Activated CD8-positive, alpha-beta memory T cell treated with anti-CD3 and anti-CD28 coated beads, Interleukin-2, amount 10 ng/mL, durations not matched to agents 7 days and 5 days (primary cell): ENCODE data around the gene PTH1R. TPM values are rescaled to one million over a fixed set of nuclear protein-coding genes. Genes with fewer than 3 reads are reported as not detected.

ENCODE experiments used
- ATAC-seq: fragments of 150-1000 bp; cut with Tn5 transposase; one replicate; pipeline ENCODE4 v1.10.0; 2021; ENCODE audit warnings: moderate library complexity
- CTCF ChIA-PET: fragments of 350-600 bp; sonication (Branson Sonifier 250); formaldehyde crosslinking; loops from one replicate; lab custom pipeline; 2021; ENCODE audit warnings: antibody characterized with exemption; lab: Charles Lee
- DNase-seq: peaks from one replicate; pipeline ENCODE4 v3.0.0-alpha.2; 2020
- H3K27ac Mint-ChIP-seq: one replicate; pipeline ENCODE4 v1.8.0; 2021; ENCODE audit warnings: mild to moderate bottlenecking, mixed read lengths
- H3K27me3 Mint-ChIP-seq: one replicate; pipeline ENCODE4 v1.8.0; 2021; ENCODE audit warnings: mixed read lengths
- H3K36me3 Mint-ChIP-seq: one replicate; pipeline ENCODE4 v1.8.0; 2021; ENCODE audit warnings: mild to moderate bottlenecking, mixed read lengths
- H3K4me1 Mint-ChIP-seq: one replicate; pipeline ENCODE4 v1.8.0; 2021; ENCODE audit warnings: mixed read lengths
- H3K4me3 Mint-ChIP-seq: one replicate; pipeline ENCODE4 v1.8.0; 2021; ENCODE audit warnings: mild to moderate bottlenecking, moderate library complexity, mixed read lengths
- H3K9me3 Mint-ChIP-seq: one replicate; pipeline ENCODE4 v1.8.0; 2022; ENCODE audit warnings: low read depth, mixed read lengths
- total RNA-seq, 2 experiments: library from RNA; stranded (reverse); gene quantifications; one replicate each; pipeline ENCODE4 v1.2.3, GENCODE V29; 2021

Gene PTH1R
- total RNA-seq, 2 experiments from 2014 or later = not detected

DNA sequence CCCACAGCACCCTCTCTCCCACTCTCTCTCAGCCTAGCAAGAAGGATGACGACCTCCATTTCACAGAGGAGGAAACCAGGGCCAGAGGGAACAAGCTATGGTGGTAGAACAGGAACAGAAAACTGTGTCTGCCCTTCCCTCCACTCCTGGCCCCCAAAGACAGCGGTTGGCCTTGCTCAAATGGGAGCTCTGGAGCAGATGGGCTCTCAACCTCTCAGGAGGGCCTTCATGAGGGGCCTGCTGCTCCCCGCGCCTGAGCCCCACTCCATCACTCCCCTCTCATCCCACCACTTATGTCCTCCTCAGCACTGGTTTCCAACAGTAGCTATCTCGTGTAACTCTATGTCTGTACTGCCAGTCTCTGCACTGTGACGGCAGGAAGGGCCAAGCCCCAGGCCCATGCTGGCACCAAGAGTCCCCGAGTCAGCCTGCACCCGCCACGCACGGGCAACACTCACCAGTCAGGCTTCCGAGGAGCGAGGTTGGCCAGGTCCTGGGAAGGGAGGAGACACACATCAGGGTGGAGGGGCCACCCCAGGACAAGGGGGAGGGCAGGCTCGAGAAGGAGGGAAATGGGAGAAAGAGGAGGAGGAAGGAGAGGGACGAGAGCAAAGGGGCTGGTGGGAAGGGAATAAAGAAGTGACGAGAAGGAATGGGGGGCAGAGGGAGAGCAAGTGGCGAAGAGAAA is 45.5 kb downstream of the PTH1R start:
- Mint-ChIP-seq H3K4me3 (no peak overlapping the region), H3K9me3 (no peaks in the 10 kb centered on the region), H3K4me1 (peaks cover 41% of the 10 kb centered on the region), H3K36me3 (peaks cover 65% of the 10 kb centered on the region), H3K27me3 (no peaks in the 10 kb centered on the region), H3K27ac (no peak overlapping the region)
- DNase-seq (no peak), ATAC-seq (no peak)
- CTCF ChIA-PET = interaction anchor here (0.6 to 2.3 kb wide), 22 partner anchors 9 to 391 kb away, joined by 3 to 17 read pairs (median 4); partner anchors contain the start of gene NBEAL2

DNA sequence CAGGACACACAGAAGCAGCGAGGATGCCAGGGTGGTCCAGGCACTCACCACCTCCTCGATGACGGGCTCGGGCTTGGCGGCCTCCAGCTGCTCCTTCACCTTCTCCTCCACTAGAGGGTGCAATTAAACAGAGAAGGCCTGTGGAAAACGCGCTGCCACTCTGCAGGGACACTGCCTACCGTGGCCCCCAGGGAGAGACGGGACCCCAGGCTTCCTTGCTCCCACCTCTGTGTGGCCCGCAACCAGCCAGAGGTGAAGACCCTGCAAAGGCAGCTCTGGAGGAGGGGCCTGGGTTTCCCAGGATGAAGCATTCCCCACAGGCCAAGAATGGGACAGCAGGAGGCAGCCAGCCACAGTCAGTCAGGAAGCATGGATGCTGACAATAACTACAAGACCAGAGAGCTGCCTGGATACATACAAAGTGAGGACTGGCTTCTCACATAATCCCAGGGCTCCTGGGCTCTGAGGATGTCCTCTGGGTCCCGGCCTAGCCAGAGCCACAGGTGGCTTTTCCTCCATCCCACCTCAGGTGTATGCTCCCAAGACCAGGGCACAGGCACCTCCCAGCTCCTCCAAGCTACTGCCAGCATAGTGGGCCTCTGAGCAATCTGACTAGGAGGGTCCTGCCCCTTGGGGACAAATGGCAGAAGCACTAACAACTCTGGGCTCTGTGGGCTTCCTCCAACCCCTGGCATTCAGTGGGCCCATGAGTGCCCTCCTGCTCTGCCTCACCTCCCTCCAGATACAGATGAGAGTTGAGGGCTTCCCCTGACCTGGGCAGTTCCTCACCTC is 46.2 kb downstream of the PTH1R start:
- Mint-ChIP-seq H3K4me3 (no peak overlapping the region), H3K27ac (peak overlapping the region; percentile 11), H3K27me3 (no peaks in the 10 kb centered on the region), H3K4me1 (peaks cover 46% of the 10 kb centered on the region), H3K9me3 (peaks cover 3% of the 10 kb centered on the region), H3K36me3 (peaks cover 64% of the 10 kb centered on the region)
- DNase-seq (peak; percentile 58), ATAC-seq (peak; percentile 47)
- CTCF ChIA-PET = interaction anchor here (0.7 to 2.3 kb wide), 21 partner anchors 10 to 118 kb away, joined by 3 to 17 read pairs (median 4); partner anchors contain the start of gene NBEAL2

DNA sequence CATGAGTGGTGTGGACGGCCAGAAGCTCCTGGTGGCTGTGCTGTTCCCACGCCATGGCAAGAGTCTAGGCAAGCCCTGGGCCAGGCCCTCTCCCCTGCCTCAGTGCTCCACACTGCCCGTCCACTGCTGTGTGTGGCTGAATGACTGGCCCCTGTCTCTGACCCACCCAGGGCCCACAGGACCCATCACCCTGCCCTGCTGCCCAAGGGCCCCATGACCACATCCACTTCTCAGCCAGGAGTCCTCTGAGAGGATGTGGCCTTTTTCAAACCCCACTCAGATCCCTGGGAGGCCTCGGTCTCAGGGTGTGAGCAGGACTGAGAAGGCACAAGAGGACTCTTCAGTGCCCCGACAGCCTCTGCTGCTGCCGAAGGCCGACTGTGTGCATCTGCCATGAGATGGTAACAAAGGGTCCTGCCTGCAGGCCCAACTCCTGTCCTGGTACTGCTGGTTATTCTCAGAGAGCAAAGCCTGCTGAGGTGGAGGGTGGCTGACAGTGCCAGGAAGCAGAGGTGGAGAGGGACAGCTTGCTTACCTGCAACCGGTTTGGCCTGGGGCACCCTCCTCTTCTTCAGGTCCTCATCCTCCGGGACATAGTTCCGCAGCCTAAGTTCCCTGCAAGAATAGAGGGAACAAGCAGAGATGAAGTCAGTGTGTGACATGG is 47.5 kb downstream of the PTH1R start:
- peaks cover 52% of the 10 kb centered on the region for H3K4me1 Mint-ChIP-seq
- no peak for DNase-seq
- H3K36me3 Mint-ChIP-seq = peaks cover 64% of the 10 kb centered on the region
- CTCF ChIA-PET = interaction anchor here (1.2 to 1.9 kb wide), 5 partner anchors 12 to 92 kb away, joined by 3 to 7 read pairs (median 5); partner anchors contain the start of gene NBEAL2
- peaks cover 3% of the 10 kb centered on the region for H3K9me3 Mint-ChIP-seq
- no peaks in the 10 kb centered on the region for H3K27me3 Mint-ChIP-seq
- ATAC-seq = no peak
- no peak overlapping the region for H3K4me3 Mint-ChIP-seq
- H3K27ac Mint-ChIP-seq = peak overlapping the region; percentile 83

DNA sequence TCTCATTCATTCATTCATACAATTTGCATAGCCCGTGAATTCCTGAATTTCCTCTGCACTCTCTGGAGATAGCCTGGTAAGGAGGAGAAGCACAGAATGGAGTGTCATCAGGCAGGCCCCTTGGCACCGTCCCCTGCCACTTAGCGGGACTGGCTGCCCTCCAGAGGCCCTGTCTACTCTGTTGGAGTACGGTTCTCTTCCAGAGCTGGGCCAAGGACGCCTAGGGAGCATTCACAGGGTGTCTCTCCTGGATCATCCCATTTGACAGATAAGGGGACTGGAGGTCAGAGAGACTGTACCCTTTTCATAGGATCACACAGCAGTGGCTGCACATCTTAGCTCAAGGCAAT is 48.0 kb downstream of the PTH1R start:
- H3K27me3 Mint-ChIP-seq = no peaks in the 10 kb centered on the region
- ATAC-seq (no peak), DNase-seq (no peak)
- H3K9me3 Mint-ChIP-seq = peaks cover 3% of the 10 kb centered on the region
- peak overlapping the region; percentile 83 for H3K27ac Mint-ChIP-seq
- peaks cover 54% of the 10 kb centered on the region for H3K4me1 Mint-ChIP-seq
- H3K36me3 Mint-ChIP-seq = peaks cover 64% of the 10 kb centered on the region
- H3K4me3 Mint-ChIP-seq = no peak overlapping the region
- CTCF ChIA-PET = interaction anchor here (1.2 to 1.4 kb wide), 2 partner anchors 13 to 69 kb away, joined by 3 read pairs; no protein-coding TSS in a partner anchor

DNA sequence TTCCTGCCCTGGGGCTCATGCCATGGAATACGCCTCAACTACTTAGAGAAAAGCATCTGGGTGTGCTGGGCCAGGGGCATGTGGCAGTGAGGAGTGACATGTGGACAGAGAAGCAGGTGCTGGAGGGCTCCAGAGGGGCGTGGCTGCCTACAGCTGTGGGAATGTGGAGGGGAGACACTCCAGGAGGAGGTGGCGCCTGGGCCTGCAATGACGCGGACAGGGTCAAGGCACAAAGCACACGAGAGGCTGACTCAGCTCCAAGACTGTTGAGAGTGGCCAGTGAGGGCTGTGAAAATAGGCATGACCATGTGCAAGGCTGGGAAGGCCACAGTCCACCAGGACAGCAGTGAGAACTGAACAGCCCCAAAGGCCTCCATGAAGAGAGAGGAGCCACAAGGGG is 48.5 kb downstream of the PTH1R start:
- CTCF ChIA-PET = interaction anchor here (1.1 to 1.4 kb wide), 3 partner anchors 13 to 72 kb away, joined by 3 to 4 read pairs (median 3); no protein-coding TSS in a partner anchor
- Mint-ChIP-seq H3K36me3 (peaks cover 63% of the 10 kb centered on the region), H3K27me3 (no peaks in the 10 kb centered on the region), H3K4me1 (peaks cover 59% of the 10 kb centered on the region), H3K9me3 (peaks cover 3% of the 10 kb centered on the region), H3K4me3 (no peak overlapping the region), H3K27ac (peak overlapping the region; percentile 83)
- DNase-seq (no peak), ATAC-seq (no peak)

DNA sequence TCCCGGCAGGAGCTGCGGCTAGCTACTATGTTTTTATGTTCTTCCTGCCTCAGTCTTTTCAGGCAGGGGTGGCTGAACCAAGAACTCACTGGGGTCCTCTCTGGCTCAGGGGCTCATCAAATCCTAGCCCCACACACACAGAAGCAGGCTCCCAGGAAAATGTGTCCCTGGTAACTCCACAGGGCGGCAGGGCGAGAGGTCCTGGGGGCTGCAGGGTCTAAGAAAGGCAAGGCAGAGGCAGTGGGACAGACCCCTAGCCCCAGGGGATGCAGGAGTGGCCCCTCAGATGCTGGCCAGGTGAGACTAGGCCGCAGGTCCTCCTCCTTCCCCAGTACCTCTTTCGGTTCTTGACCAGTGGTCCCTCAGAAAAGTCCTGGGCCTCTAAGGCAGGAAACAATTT is 48.9 kb downstream of the PTH1R start:
- Mint-ChIP-seq H3K9me3 (peaks cover 3% of the 10 kb centered on the region), H3K4me1 (peaks cover 63% of the 10 kb centered on the region), H3K27me3 (no peaks in the 10 kb centered on the region), H3K4me3 (no peak overlapping the region), H3K36me3 (peaks cover 63% of the 10 kb centered on the region), H3K27ac (peak overlapping the region; percentile 83)
- CTCF ChIA-PET = interaction anchor here (1.1 to 1.4 kb wide), 4 partner anchors 14 to 72 kb away, joined by 3 to 4 read pairs (median 3); no protein-coding TSS in a partner anchor
- ATAC-seq (no peak), DNase-seq (no peak)

DNA sequence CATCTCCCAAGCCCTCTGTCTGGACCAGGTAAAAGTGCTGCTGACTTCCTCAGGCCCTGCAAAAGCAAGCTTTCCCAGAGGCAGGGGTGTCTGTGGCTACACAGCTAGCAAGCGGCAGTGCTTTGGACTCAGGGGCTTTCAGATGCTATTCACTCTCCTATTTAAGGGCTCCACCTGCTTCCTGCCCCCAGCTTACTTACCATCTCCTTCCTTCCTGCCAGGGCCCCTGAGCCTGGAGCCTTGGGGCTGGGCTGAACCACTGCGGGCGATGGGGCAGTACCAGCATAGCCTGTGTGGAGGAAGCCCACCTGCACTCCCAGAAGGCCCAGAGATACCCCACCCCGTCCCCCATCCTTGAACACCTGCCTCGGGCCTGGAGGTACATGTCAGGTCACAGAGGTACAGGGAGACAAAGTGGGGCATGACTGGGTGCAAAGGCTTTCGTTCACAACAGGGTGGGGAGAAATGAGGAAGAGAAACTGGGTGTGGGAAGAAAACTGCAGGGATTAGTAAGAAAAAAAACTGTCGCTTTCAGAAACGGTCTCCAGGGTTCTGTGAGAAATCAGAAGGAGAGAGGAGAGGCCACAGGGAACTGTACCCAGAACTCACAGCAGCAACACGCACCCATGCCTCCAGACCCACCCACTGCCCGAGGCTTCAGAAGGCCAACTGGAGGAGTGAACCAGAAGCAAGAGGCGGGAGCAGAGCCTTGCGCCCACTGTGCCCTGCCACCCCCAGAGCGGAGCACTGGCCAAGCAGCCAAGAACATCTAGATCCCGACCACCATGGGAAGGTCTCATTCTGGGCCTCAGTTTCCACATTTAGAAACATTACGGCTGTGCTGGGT is 49.6 kb downstream of the PTH1R start:
- DNase-seq (peak; percentile 57), ATAC-seq (peak; percentile 70)
- peak overlapping the region; percentile 16 for H3K4me3 Mint-ChIP-seq
- H3K9me3 Mint-ChIP-seq = peaks cover 3% of the 10 kb centered on the region
- CTCF ChIA-PET = interaction anchor here (1.1 to 4.6 kb wide), 4 partner anchors 18 to 71 kb away, joined by 3 to 23 read pairs (median 4); partner anchors contain the start of gene CCDC12
- no peaks in the 10 kb centered on the region for H3K27me3 Mint-ChIP-seq
- peaks cover 59% of the 10 kb centered on the region for H3K36me3 Mint-ChIP-seq
- H3K27ac Mint-ChIP-seq = peak overlapping the region; percentile 83
- H3K4me1 Mint-ChIP-seq = peaks cover 70% of the 10 kb centered on the region

DNA sequence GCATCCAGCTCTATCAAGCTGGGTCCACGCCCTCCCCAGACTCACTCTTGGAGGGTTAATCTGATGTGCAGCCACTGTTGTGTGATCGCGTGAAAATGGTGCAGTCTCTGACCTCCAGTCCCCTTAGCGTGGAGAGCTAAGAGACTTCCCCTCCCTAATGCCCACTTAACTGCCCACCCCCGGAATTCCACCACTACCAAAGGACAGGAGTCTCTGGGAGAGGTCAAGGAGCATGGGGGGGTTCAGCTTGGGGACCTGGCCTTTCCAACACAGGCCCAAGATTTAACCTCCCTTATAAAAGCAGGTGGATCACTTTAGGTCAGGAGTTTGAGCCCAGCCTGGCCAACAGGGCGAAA is 50.2 kb downstream of the PTH1R start:
- peak overlapping the region; percentile 83 for H3K27ac Mint-ChIP-seq
- no peak overlapping the region for H3K4me3 Mint-ChIP-seq
- no peaks in the 10 kb centered on the region for H3K27me3 Mint-ChIP-seq
- CTCF ChIA-PET = interaction anchor here (1.2 to 4.6 kb wide), 2 partner anchors 20 to 49 kb away, joined by 3 to 23 read pairs; partner anchors contain the start of gene CCDC12
- peaks cover 76% of the 10 kb centered on the region for H3K4me1 Mint-ChIP-seq
- peaks cover 3% of the 10 kb centered on the region for H3K9me3 Mint-ChIP-seq
- H3K36me3 Mint-ChIP-seq = peaks cover 54% of the 10 kb centered on the region
- DNase-seq (no peak), ATAC-seq (no peak)

DNA sequence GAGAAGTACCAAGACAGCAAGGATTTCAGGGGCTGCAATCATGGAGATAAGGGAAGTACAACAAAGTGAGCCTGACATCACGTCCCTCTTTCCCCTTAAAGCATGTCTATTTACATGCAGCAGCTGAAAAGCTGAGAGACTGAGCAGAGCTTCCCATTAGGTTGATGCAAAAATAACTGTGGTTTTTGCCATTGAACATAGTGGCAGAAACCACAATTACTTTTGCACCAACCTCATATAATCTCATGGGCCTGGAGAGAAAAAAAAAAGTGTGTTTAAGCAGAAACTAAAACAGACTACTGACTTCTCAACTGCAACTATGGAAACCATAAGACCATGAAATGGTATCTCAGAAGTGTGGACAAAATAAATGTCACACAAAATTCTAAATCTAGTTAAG is 50.8 kb downstream of the PTH1R start:
- CTCF ChIA-PET = interaction anchor here (1.2 to 4.6 kb wide), 2 partner anchors 20 to 48 kb away, joined by 3 to 23 read pairs; partner anchors contain the start of gene CCDC12
- peaks cover 3% of the 10 kb centered on the region for H3K9me3 Mint-ChIP-seq
- DNase-seq (no peak), ATAC-seq (no peak)
- no peak overlapping the region for H3K4me3 Mint-ChIP-seq
- H3K27ac Mint-ChIP-seq = peak overlapping the region; percentile 83
- peaks cover 81% of the 10 kb centered on the region for H3K4me1 Mint-ChIP-seq
- H3K36me3 Mint-ChIP-seq = peaks cover 48% of the 10 kb centered on the region
- no peaks in the 10 kb centered on the region for H3K27me3 Mint-ChIP-seq

DNA sequence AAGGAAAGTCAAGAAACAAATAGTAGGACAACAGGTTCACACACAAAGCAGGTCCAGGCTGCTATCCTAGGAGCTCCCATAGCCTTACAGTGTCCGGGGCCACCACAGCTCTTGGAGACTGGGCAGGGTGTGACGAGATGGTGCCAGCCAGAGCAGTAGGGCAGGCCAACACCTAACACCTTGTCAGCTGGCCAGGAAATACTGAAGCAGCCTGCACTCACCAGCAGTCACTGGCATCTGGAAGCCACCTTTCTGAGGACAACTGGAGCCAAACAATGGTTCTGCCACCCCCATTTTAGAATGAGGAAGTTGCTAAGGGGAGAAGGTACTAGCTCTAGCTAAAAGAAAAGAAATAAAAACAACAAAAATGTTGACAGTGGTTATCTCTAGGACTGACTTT is 51.8 kb downstream of the PTH1R start:
- no peaks in the 10 kb centered on the region for H3K27me3 Mint-ChIP-seq
- ATAC-seq = no peak
- peaks cover 81% of the 10 kb centered on the region for H3K4me1 Mint-ChIP-seq
- peak overlapping the region; percentile 40 for H3K27ac Mint-ChIP-seq
- H3K4me3 Mint-ChIP-seq = no peak overlapping the region
- H3K36me3 Mint-ChIP-seq = peaks cover 44% of the 10 kb centered on the region
- no peak for DNase-seq
- peaks cover 3% of the 10 kb centered on the region for H3K9me3 Mint-ChIP-seq
- CTCF ChIA-PET = interaction anchor here (1.1 to 4.6 kb wide), 5 partner anchors 12 to 139 kb away, joined by 3 to 23 read pairs (median 4); no protein-coding TSS in a partner anchor

DNA sequence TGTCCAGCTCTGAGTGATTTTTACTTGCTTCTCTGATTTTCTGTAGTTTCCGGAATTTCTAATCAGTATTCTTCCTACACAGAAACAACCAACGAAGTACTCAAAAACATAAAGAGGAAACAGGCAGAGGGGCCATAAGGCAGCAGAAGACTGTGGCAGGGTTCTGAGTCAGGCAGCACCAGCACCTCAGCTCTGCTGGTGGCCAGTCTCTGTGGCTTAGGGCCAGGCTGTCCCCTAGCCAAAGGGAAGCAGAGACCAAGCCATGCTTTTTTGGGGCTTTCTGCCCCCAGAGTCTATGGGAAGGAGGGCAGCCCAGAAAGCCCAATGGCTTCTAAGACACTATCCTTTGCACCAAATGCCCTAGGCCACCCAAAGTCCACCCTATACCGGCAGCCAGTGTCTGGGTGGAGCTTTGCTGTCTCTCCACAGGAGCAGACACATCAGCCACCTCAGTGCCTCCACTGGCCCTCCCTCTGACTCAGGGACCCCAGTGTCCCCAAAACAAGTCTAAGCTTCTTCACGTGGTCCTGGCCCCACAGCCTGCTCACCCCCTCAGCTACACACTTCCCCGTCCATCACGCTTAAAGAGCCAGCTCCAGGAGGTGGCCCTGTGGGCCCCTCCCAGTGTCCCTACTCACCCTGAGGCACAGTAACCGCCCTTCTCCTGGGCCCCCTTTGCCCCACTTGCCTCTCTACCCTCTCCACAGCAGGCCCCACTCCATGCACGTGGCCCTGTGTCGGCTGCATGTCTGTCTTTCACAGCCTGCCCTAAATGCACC is 52.8 kb downstream of the PTH1R start:
- no peak for DNase-seq
- CTCF ChIA-PET = interaction anchor here (1.1 to 4.6 kb wide), 7 partner anchors 11 to 138 kb away, joined by 3 to 23 read pairs (median 3); no protein-coding TSS in a partner anchor
- peaks cover 39% of the 10 kb centered on the region for H3K36me3 Mint-ChIP-seq
- no peak overlapping the region for H3K4me3 Mint-ChIP-seq
- peaks cover 3% of the 10 kb centered on the region for H3K9me3 Mint-ChIP-seq
- H3K4me1 Mint-ChIP-seq = peaks cover 74% of the 10 kb centered on the region
- no peak for ATAC-seq
- no peaks in the 10 kb centered on the region for H3K27me3 Mint-ChIP-seq
- peak overlapping the region; percentile 83 for H3K27ac Mint-ChIP-seq
